Activated naive CD8-positive, alpha-beta T cell (primary cell): ENCODE data around the gene BMP4.
"Not testable (repeated sequence)": the region's sequence is repeated elsewhere in the genome, so short reads cannot be mapped to it uniquely, and the experiment has no call there.

Source experiments
- H3K27ac Mint-ChIP-seq: one replicate; pipeline ENCODE4 v1.8.0; 2021; ENCODE audit warnings: mixed read lengths
- H3K27me3 Mint-ChIP-seq: one replicate; pipeline ENCODE4 v1.8.0; 2021; ENCODE audit warnings: mixed read lengths
- H3K36me3 Mint-ChIP-seq: one replicate; pipeline ENCODE4 v1.8.0; 2021; ENCODE audit warnings: mixed read lengths
- H3K4me1 Mint-ChIP-seq: one replicate; pipeline ENCODE4 v1.8.0; 2021; ENCODE audit warnings: low read depth, mixed read lengths
- H3K4me3 Mint-ChIP-seq: one replicate; pipeline ENCODE4 v1.8.0; 2021; ENCODE audit warnings: mild to moderate bottlenecking, mixed read lengths
- H3K9me3 Mint-ChIP-seq: one replicate; pipeline ENCODE4 v1.8.0; 2021; ENCODE audit warnings: low read depth, mixed read lengths

The BMP4 gene

DNA sequence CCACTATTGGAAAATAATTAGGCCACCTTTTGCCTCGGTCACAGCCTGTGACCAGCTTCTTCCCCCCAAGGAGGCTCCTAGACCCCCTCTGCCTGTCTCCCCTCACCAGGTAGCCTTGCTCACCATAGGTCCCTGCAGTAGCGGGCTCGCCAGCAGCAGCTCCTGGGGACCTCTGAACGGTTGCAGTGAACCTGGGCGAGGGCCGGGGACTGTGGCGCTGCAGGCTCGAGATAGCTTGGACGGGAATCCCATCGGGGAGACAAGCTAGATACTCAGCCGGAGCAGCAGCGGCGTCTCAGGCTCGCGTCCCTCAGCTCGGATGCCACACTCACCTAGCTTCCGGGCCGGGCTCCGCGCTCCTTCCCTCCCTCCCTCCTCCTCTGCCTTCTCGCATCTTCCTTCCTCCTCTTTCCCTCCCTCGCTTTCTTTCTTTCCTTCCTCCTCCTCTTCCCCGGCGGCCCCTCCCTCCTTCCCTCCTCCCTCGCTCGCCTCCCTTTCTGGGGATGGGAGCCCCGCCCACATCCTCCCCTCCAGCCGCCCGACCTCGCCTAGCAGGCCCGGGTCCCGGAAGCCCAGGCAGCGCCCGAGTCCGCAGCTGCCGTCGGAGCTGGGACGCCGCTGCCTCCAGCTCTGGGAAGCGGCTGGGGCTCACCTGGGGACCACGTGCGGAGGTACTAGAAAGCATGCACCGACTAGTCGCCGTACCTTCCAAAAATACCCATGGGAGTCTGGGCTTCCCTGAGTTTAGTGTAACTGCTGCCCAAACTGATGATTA lies at the start of gene BMP4:
Gene BMP4, minus strand, starts transcription at position 399 of the 775 bp plus-strand sequence. CDS start 4,603 bp downstream, outside the sequence.
- no peaks in the 10 kb centered on the region for H3K9me3 Mint-ChIP-seq
- H3K27ac Mint-ChIP-seq, result no peak within 1 kb of the TSS
- H3K27me3 Mint-ChIP-seq, result peaks cover 40% of the 10 kb centered on the region
- peaks cover 36% of the 10 kb centered on the region for H3K4me1 Mint-ChIP-seq
- no peaks in the 10 kb centered on the region for H3K36me3 Mint-ChIP-seq
- peak within 1 kb of the TSS; percentile 86 for H3K4me3 Mint-ChIP-seq

DNA sequence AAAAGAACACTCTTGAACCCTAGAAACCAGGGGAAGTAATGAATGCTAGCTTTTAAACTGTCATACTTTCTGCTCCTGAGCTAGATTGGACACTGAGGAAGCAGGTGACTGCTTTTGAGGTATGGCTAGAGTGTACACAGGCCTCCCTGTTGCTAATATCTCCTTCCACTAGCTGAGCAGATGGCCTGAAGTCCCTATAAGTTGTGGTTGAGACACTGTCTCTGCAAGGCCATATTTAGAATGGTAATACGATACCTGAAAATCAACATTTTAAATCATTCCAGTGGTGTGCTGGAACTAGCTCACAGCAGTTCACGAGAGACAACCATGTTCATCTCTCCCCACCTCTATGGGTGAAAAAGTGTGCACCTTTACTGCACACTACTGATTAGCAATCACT lies 46.4 kb upstream of the BMP4 start:
- H3K4me1 Mint-ChIP-seq, result no peaks in the 10 kb centered on the region
- peaks cover 7% of the 10 kb centered on the region for H3K9me3 Mint-ChIP-seq
- no peak overlapping the region for H3K27ac Mint-ChIP-seq
- peaks cover 8% of the 10 kb centered on the region for H3K27me3 Mint-ChIP-seq
- no peak overlapping the region for H3K4me3 Mint-ChIP-seq
- H3K36me3 Mint-ChIP-seq, result no peaks in the 10 kb centered on the region

DNA sequence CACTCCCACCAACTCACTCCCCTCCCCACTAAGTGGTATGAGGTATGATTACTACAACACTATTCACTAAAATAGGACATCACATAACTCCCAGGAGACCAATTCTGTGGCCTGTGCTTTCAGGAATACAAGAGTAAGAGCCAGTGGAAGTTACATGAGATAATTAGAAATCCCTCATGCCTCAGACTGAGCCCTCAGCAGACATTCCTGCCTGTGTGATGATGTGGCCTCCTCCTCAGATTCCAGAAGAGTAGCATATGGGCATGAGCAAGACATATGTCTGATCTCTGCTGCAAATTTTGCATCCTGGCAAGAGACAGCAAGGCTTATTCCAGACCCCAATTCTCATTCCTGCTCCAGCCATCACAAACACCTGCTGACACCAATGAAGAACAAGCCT lies 46.0 kb upstream of the BMP4 start:
- Mint-ChIP-seq H3K9me3 (peaks cover 7% of the 10 kb centered on the region), H3K4me3 (no peak overlapping the region), H3K27ac (no peak overlapping the region), H3K36me3 (no peaks in the 10 kb centered on the region), H3K4me1 (no peaks in the 10 kb centered on the region), H3K27me3 (peaks cover 8% of the 10 kb centered on the region)

DNA sequence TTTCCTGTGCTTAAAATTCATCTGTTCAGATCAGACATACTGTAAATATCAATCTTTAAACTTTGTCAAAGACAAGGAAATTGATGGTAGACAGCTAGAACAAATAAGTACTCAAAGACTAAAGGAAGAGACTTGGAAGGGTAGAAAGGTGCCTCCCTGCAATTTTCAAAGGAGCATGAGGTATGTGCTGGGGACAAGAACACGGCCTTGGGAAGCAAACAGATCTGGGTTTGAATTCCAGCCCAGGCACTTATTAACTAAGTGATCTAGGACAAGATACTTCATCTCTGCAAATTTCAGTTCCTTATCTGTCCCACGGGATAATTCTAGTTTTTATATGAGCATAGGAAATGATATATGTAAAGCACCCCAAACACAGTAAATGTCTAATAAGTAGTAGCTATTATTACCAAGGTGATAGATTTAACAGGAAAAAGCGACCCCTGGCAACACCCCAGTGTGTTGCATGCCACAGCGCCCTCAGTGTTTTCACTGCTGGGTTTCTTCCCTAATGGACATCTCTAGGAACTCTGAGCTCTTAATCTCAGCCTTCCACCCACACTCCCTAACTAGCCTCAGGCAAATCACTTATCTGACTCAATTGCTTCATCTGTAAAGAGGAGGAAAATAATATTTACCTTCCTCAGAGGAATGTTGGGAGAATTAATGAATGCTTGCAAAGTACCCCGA lies 44.7 kb upstream of the BMP4 start:
- Mint-ChIP-seq H3K27me3 (peaks cover 2% of the 10 kb centered on the region), H3K36me3 (no peaks in the 10 kb centered on the region), H3K4me1 (no peaks in the 10 kb centered on the region), H3K4me3 (no peak overlapping the region), H3K27ac (no peak overlapping the region), H3K9me3 (peaks cover 2% of the 10 kb centered on the region)

DNA sequence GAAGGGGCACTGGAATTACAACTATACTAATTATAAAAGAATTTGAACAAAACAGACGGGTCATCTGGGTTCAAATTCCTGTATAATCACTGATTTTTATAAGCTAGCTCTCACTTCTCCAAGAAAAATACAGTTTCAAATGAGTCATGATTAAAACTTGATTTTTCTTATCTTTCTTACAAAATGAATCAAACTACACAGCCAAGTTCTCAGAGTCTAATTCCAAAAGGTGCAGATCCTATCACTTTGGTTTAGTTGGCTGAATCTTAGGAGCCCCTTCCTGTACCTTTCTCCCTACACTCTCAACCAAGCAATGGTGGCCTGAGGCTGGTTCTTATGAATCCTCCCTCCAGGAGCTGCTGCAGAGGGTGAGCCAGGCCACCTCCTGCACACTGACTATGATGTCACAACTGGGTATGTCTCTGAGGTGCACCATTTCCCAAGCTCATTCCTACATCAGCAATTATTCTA lies 43.8 kb upstream of the BMP4 start:
- H3K9me3 Mint-ChIP-seq, result no peaks in the 10 kb centered on the region

DNA sequence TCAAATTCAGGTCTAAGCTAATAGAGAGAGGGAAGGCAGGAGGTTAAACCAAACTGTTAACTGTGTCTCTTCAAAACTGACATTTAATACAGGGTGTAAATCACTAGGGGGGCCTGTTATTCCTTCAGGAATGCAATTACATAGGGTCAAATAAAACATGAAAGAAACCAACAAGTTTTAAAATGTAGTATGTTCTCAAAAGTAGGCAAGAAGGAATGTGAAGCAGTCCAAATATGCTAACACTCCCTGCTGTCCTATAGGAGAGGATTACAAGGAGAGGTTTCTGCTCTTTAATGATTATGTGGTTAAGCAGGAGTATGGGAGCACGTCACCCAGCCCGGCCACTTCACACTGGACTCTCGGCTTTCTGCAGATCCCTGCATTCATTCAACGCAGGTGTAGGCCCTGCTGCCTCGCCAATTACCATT lies 42.5 kb upstream of the BMP4 start:
- peaks cover 4% of the 10 kb centered on the region for H3K27me3 Mint-ChIP-seq
- no peak overlapping the region for H3K4me3 Mint-ChIP-seq
- no peaks in the 10 kb centered on the region for H3K9me3 Mint-ChIP-seq
- H3K36me3 Mint-ChIP-seq, result no peaks in the 10 kb centered on the region
- H3K4me1 Mint-ChIP-seq, result no peaks in the 10 kb centered on the region
- no peak overlapping the region for H3K27ac Mint-ChIP-seq

More for the DNA sequence above, 43.8 kb upstream of the BMP4 start:
- Mint-ChIP-seq H3K4me3 (no peak overlapping the region), H3K4me1 (no peaks in the 10 kb centered on the region), H3K27ac (no peak overlapping the region), H3K36me3 (no peaks in the 10 kb centered on the region), H3K27me3 (peaks cover 4% of the 10 kb centered on the region)

DNA sequence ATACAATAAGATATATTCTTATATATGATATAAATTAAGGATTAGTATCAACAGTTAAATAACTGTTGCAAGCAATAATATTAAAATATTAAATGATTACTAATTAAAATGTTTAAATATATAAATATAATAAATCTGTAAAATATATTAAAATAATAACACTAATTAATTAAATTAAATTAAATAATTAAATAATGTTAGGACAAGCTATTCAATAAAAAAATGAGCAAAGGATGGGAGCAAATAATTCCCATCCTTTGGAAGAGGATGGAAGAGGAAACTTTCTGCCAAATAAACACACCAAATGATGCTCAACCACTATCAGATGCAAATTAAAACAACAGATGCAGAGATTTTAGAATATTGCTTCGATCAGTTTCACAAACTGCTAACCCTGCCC lies 39.4 kb upstream of the BMP4 start:
- Mint-ChIP-seq H3K27me3 (peaks cover 5% of the 10 kb centered on the region), H3K9me3 (no peaks in the 10 kb centered on the region), H3K4me3 (no peak overlapping the region), H3K36me3 (no peaks in the 10 kb centered on the region), H3K4me1 (no peaks in the 10 kb centered on the region), H3K27ac (no peak overlapping the region)

DNA sequence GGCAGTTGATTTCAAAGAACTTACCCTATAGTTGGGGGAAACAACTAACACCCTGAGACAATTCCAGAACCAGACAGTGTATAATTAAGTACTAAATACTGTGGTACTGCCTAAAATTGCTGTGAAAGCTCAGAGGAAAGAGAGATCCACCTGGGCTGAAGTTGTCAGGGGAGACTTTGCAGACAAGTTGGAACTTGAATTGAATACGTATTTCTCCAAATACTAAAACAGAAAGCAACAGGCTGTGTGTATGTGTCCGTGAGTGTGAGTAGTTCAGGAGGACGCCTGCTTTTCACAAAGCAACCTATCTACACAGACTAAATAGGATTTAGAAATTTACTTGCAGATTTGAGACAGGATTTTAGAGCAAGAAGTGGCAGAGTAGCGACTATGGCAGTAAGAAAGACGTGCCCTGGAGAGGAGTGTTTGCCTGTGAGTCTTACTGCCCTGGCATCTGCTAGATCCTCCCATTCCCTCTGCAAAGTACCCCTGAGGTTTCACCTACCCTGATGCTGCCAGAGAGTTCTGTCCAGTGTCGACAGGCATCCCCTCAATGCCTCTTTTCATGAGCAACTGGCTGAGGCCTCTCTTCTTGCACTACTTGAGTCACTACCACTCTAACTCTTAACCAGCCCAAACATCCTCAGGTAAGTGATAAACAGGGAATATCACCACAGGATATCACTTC lies 37.4 kb upstream of the BMP4 start:
- no peak overlapping the region for H3K4me3 Mint-ChIP-seq
- H3K36me3 Mint-ChIP-seq, result no peaks in the 10 kb centered on the region
- peaks cover 6% of the 10 kb centered on the region for H3K27me3 Mint-ChIP-seq
- H3K27ac Mint-ChIP-seq, result no peak overlapping the region
- H3K4me1 Mint-ChIP-seq, result no peaks in the 10 kb centered on the region
- H3K9me3 Mint-ChIP-seq, result no peaks in the 10 kb centered on the region

DNA sequence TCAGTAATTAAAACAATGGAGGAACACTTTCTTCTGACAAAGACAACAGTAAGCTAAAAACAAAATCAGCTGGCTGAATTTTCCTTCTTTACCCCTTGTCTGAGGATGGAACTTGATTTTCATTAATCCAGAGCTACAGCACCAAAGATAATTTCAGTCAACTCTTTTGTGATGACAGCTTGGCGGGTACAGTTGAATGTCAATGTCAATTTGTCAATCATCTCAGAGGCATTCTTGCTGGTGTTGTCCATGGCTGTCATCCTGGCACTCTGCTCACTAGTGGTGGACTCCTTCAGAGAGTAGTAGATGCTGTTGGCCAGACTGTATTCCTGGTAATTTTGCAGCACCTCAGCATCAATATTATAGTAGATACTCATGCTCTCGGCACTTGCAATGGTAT lies 34.4 kb upstream of the BMP4 start:
- H3K4me3 Mint-ChIP-seq, result no peak overlapping the region
- H3K36me3 Mint-ChIP-seq, result no peaks in the 10 kb centered on the region
- H3K4me1 Mint-ChIP-seq, result no peaks in the 10 kb centered on the region
- peaks cover 3% of the 10 kb centered on the region for H3K27me3 Mint-ChIP-seq
- no peak overlapping the region for H3K27ac Mint-ChIP-seq
- H3K9me3 Mint-ChIP-seq, result peaks cover 3% of the 10 kb centered on the region

DNA sequence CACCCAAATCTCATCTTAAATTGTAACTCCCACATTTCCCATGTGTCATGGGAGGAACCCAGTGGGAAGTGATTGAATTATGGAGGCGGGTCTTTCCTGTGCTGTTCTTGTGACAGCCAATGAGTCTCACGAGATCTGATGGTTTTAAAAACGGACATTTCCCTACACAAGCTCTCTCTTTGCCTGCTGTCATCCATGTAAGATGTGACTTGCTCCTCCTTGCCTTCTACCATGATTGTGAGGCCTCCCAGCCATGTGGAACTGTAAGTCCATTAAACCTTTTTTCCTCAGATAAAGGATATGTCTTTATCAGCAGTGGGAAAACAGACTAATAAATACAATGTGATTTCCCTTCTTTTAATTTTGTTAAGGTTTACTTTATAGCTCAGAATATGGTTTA lies 30.1 kb upstream of the BMP4 start:
- not testable (repeated sequence) for H3K27ac Mint-ChIP-seq, H3K27me3 Mint-ChIP-seq

DNA sequence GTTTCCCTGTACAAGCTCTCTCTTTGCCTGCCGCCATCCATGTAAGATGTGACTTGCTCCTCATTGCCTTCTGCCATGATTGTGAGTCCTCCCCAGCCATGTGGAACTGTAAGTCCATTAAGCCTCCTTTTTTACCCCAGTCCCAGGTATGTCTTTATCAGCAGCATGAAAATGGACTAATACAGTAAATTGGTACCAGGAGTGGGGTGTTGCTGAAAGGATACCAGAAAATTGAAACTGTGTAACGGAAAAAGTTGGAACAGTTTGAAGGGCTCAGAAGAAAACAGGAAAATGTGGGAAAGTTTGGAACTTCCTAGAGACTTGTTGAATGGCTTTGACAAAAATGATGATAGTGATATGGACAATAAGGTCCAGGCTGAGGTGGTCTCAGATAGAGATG lies 28.3 kb upstream of the BMP4 start:
- peaks cover 17% of the 10 kb centered on the region for H3K9me3 Mint-ChIP-seq
- H3K4me3 Mint-ChIP-seq, H3K36me3 Mint-ChIP-seq, H3K4me1 Mint-ChIP-seq, H3K27me3 Mint-ChIP-seq, H3K27ac Mint-ChIP-seq: not testable (repeated sequence)

More for the DNA sequence above, 30.1 kb upstream of the BMP4 start:
- not testable (repeated sequence) for H3K36me3 Mint-ChIP-seq, H3K4me3 Mint-ChIP-seq, H3K4me1 Mint-ChIP-seq
- H3K9me3 Mint-ChIP-seq, result peaks cover 17% of the 10 kb centered on the region

DNA sequence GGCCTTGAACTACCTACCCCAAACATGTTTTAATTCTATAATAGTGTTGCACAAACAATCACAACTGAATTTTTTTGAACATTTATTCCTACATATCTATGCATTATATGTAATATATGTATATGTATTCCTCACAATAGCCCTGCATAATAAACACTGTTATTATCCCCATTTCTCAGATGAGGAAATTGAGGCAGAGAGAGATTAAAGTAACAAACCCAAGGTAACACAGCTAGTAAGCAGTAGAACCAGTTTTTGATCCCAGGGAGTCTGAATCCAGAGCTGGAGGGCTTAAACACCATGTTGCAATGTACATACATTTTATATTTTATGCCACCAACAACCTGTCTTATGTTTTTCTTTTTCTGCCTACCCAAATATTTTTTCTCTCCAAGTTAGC lies 26.5 kb upstream of the BMP4 start:
- H3K27me3 Mint-ChIP-seq, result peaks cover 1% of the 10 kb centered on the region
- no peaks in the 10 kb centered on the region for H3K4me1 Mint-ChIP-seq
- H3K4me3 Mint-ChIP-seq, result no peak overlapping the region
- peaks cover 17% of the 10 kb centered on the region for H3K9me3 Mint-ChIP-seq
- no peak overlapping the region for H3K27ac Mint-ChIP-seq
- peaks cover 5% of the 10 kb centered on the region for H3K36me3 Mint-ChIP-seq

DNA sequence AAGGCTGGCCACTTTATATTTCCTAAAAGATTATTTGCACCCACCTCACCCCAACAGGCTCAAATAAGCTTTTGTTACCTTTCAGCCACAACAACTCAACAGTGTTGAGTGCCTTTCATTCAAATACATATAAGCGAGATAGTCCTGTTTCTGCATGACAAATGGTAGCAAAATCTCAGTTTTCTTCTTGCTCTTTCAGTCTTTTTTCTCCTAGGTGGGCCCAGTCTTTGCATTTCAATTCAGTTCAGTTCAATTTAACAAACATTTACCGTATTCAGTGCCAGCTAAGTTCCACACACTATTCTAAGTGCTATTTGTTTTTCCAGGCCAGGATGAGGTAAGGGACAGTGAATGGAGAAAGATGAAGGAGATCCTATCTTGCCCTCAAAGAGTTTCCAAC lies 25.9 kb upstream of the BMP4 start:
- Mint-ChIP-seq H3K4me3 (no peak overlapping the region), H3K36me3 (peaks cover 5% of the 10 kb centered on the region), H3K27me3 (peaks cover 1% of the 10 kb centered on the region), H3K27ac (no peak overlapping the region), H3K4me1 (no peaks in the 10 kb centered on the region), H3K9me3 (peaks cover 15% of the 10 kb centered on the region)

DNA sequence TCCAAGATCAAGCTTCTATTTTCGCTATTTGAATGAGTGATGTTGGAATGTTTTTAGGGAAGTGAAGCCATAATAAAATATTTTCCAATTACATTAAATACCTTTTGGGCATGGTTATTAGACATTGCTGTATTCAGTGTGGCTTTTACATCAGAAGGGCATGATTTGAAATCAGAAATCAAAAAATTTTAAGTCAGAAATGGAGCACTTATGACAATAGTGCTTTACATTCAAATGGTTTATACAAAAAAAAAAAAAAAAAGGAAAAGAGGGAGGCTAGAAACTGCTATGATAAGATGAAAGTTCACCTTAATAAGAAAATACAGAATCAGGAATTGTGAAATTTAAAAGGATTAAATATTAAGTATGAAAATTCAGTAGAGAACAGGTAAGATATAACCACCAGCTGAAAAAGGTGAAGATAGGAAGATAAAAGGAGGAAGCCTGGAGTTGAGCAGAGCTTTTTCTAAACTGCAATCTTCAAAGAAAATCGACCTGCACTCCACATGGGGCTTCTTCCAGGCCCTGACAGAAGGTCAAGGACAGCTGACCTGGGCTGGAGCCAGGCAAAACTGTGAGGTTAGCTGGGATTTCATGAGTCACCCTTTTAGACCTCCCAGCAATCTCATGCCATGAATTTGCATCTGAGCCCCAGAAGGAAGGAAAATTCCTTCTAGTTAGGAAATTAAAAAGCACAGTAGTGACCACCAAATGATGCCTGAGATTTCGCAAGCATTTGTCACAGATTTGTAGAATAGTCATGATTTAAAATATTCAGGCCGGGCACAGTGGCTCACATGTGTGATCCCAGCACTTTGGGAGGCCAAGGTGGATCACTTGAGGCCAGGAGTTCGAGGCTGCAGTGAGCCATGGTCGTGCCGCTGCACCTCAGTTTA lies 23.4 kb upstream of the BMP4 start:
- Mint-ChIP-seq H3K36me3 (peaks cover 2% of the 10 kb centered on the region), H3K4me3 (no peak overlapping the region), H3K9me3 (peaks cover 11% of the 10 kb centered on the region), H3K4me1 (no peaks in the 10 kb centered on the region), H3K27me3 (peaks cover 1% of the 10 kb centered on the region), H3K27ac (no peak overlapping the region)
